ENCODE data around the gene TFPI. TPM values are rescaled to one million over a fixed set of nuclear protein-coding genes. Genes with fewer than 3 reads are reported as not detected.

Gene TFPI
- total and polyA plus RNA-seq, 7 donors = 2.3 to 83.1 (median 29.3) TPM

DNA sequence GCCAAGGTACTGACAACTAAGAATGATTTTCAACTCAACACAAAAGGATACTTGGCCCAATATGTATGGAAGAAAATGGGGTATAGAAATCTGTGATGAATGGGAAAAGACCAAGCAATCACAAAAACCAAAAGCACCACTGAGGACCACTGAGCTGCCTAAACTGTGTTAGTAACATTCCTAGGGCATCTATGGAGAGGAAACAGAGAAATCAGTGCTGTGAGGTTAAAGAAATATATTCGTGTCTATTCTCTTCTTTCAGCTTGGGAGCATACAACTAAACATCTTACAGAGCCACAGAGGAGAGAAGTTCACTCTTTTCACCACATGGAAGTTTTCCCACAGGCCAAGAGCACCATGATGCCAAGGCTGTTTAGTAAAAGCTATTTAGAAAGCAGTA, 58.9 kb downstream of the TFPI start:
- Histone ChIP-seq H3K9me3 (no peaks in the 10 kb centered on the region), H3K27ac (no peak overlapping the region), H3K4me3 (no peak overlapping the region), H3K27me3 (no peaks in the 10 kb centered on the region), H3K36me3 (no peaks in the 10 kb centered on the region), H3K4me1 (no peaks in the 10 kb centered on the region)
- 80 to 90% methylated on average over 1 of the region's 1 CpG for WGBS, 2 donors
- TF ChIP-seq POLR2A (IDR thresholded peaks at IDR 0.05) (no peak), EP300 (IDR thresholded peaks at IDR 0.05) (no peak), POLR2AphosphoS5 (IDR thresholded peaks at IDR 0.05) (no peak)
- TF ChIP-seq, protein P1, sequence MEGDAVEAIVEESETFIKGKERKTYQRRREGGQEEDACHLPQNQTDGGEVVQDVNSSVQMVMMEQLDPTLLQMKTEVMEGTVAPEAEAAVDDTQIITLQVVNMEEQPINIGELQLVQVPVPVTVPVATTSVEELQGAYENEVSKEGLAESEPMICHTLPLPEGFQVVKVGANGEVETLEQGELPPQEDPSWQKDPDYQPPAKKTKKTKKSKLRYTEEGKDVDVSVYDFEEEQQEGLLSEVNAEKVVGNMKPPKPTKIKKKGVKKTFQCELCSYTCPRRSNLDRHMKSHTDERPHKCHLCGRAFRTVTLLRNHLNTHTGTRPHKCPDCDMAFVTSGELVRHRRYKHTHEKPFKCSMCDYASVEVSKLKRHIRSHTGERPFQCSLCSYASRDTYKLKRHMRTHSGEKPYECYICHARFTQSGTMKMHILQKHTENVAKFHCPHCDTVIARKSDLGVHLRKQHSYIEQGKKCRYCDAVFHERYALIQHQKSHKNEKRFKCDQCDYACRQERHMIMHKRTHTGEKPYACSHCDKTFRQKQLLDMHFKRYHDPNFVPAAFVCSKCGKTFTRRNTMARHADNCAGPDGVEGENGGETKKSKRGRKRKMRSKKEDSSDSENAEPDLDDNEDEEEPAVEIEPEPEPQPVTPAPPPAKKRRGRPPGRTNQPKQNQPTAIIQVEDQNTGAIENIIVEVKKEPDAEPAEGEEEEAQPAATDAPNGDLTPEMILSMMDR (IDR thresholded peaks at IDR 0.05) = no peak
- intact Hi-C loops (cut with DNase I) = no loop called here
- no peak for DNase-seq

- H3K36me3 ChIP-seq = no peaks in the 10 kb centered on the region
- H3K27ac ChIP-seq = no peak overlapping the region
- H3K27me3 ChIP-seq = no peaks in the 10 kb centered on the region
- no peaks in the 10 kb centered on the region for H3K9me3 ChIP-seq
- no peak for DNase-seq
- no peaks in the 10 kb centered on the region for H3K4me1 ChIP-seq
- TF ChIP-seq POLR2AphosphoS5 (IDR thresholded peaks at IDR 0.05) = no peak
- no peak for TF ChIP-seq POLR2A (IDR thresholded peaks at IDR 0.05)
- no peak for TF ChIP-seq EP300 (IDR thresholded peaks at IDR 0.05)
- TF ChIP-seq, protein P1 (IDR thresholded peaks at IDR 0.05) = no peak
- 92 to 93% methylated on average over 3 of the region's 3 CpGs for WGBS, 2 donors
- intact Hi-C loops (cut with DNase I) = no loop called here
- H3K4me3 ChIP-seq = no peak overlapping the region
These were observed 60.2 kb downstream of the TFPI start for GRCh38 chr2:187493877-187494568.

DNA sequence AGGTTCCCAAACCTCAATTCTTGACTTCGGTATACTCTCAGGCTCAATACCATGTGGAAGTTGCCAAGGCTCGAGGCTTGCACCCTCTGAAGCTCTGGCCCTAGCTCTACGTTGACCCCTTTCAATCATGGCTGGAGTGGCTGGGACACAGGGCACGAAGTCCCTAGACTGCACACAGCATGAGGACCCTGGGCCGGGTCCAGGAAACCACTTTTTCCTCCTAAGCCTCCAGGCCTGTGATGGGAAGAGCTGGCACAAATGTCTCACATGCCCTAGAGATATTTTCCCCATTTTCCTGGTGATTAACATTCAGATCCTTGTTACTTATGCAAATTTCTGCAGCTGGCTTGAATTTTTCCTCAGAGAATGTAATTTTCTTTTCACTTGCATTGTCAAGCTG, 61.1 kb downstream of the TFPI start:
- intact Hi-C loops (cut with DNase I) = no loop called here
- H3K27me3 ChIP-seq = no peaks in the 10 kb centered on the region
- no peaks in the 10 kb centered on the region for H3K4me1 ChIP-seq
- no peaks in the 10 kb centered on the region for H3K9me3 ChIP-seq
- H3K27ac ChIP-seq = no peak overlapping the region
- no peak overlapping the region for H3K4me3 ChIP-seq
- TF ChIP-seq POLR2AphosphoS5 (IDR thresholded peaks at IDR 0.05) (no peak), EP300 (IDR thresholded peaks at IDR 0.05) (no peak), POLR2A (IDR thresholded peaks at IDR 0.05) (no peak)
- TF ChIP-seq, protein P1 (IDR thresholded peaks at IDR 0.05) = no peak
- no peak for DNase-seq
- 82 to 84% methylated on average over 5 of the region's 5 CpGs for WGBS, 2 donors
- H3K36me3 ChIP-seq = no peaks in the 10 kb centered on the region

GRCh38 chr2:187486241-187486640, 68.0 kb downstream of the TFPI start:
- intact Hi-C loops (cut with DNase I) = no loop called here
- DNase-seq = no peak
- H3K27ac ChIP-seq = no peak overlapping the region
- H3K4me3 ChIP-seq = no peak overlapping the region
- H3K4me1 ChIP-seq = no peaks in the 10 kb centered on the region
- TF ChIP-seq POLR2AphosphoS5 (IDR thresholded peaks at IDR 0.05) = no peak
- TF ChIP-seq, protein P1 (IDR thresholded peaks at IDR 0.05) = no peak
- TF ChIP-seq EP300 (IDR thresholded peaks at IDR 0.05) = no peak
- no peak for TF ChIP-seq POLR2A (IDR thresholded peaks at IDR 0.05)
- H3K36me3 ChIP-seq = no peaks in the 10 kb centered on the region
- no peaks in the 10 kb centered on the region for H3K9me3 ChIP-seq
- no peaks in the 10 kb centered on the region for H3K27me3 ChIP-seq

DNA sequence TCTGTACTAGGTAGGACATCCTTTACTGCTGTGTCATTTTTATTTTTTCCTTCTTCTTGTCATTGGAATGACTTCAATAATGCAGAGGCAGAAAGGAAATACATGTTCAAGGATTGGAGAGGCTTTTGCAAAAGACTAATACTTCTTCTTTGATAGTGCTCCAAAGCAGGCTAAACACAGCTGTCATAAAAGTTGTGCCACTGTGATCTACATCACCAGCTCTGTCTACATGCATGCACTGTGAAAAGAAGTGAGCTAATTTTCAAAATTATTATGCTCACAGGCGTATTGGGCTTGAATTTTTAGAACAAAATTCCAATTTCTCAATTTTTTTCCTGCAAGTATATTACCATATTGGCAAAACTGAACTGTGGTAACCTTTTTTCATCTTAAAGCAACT, 68.7 kb downstream of the TFPI start:
- no peaks in the 10 kb centered on the region for H3K27me3 ChIP-seq
- intact Hi-C loops (cut with DNase I) = no loop called here
- H3K27ac ChIP-seq = no peak overlapping the region
- H3K9me3 ChIP-seq = no peaks in the 10 kb centered on the region
- H3K4me3 ChIP-seq = no peak overlapping the region
- DNase-seq = no peak
- TF ChIP-seq POLR2AphosphoS5 (IDR thresholded peaks at IDR 0.05) (no peak), EP300 (IDR thresholded peaks at IDR 0.05) (no peak), POLR2A (IDR thresholded peaks at IDR 0.05) (no peak)
- TF ChIP-seq, protein P1 (IDR thresholded peaks at IDR 0.05) = no peak
- H3K36me3 ChIP-seq = no peaks in the 10 kb centered on the region
- 77 to 78% methylated on average over 1 of the region's 1 CpG for whole genome bisulfite sequencing, 2 donors
- no peaks in the 10 kb centered on the region for H3K4me1 ChIP-seq
